Neural cell (in vitro differentiated cells): ENCODE measurements around the gene ATP8B3. TPM values are rescaled to one million over a fixed set of nuclear protein-coding genes. Genes with fewer than 3 reads are reported as not detected.

Experiments
- H2AFZ ChIP-seq: fragments of 200-600, 300-800 bp; sonication (generic), shearing (Covaris generic); 2 replicates; pipeline ENCODE4 v1.6.0; 2014; ENCODE audit warnings: low read depth, mild to moderate bottlenecking, antibody characterized with exemption, low read length, moderate library complexity
- H3F3A ChIP-seq: fragments of 200-600 bp; shearing (Covaris generic); 2 replicates; pipeline ENCODE4 v1.6.1; 2016; ENCODE audit warnings: mild to moderate bottlenecking, moderate library complexity, mixed read lengths, antibody characterized with exemption, low read length; ENCODE audit not compliant: insufficient read depth, poor library complexity, severe bottlenecking
- H3K27ac ChIP-seq: fragments of 200-600, 300-800 bp; sonication (generic), shearing (Covaris generic); 2 replicates; pipeline ENCODE4 v1.5.1; 2014; ENCODE audit warnings: mild to moderate bottlenecking, low read length, moderate library complexity
- H3K27me3 ChIP-seq: fragments of 300-800, 200-600 bp; sonication (generic), shearing (Covaris generic); 2 replicates; pipeline ENCODE4 v1.6.0; 2014; ENCODE audit warnings: mild to moderate bottlenecking, low read depth, low read length, moderate library complexity; ENCODE audit not compliant: insufficient read depth
- H3K36me3 ChIP-seq: fragments of 300-800, 200-600 bp; sonication (generic), shearing (Covaris generic); 2 replicates; pipeline ENCODE4 v1.5.1; 2014; ENCODE audit warnings: mild to moderate bottlenecking, antibody characterized with exemption, low read length, moderate library complexity; ENCODE audit not compliant: insufficient read depth
- H3K4me2 ChIP-seq: fragments of 300-800, 200-600 bp; sonication (generic), shearing (Covaris generic); 2 replicates; pipeline ENCODE4 v1.6.0; 2014; ENCODE audit warnings: mild to moderate bottlenecking, low read length
- H3K4me3 ChIP-seq: fragments of 300-800, 200-600 bp; sonication (generic), shearing (Covaris generic); 2 replicates; pipeline ENCODE4 v1.5.1; 2014; ENCODE audit warnings: mild to moderate bottlenecking, low read length, moderate library complexity
- H3K79me2 ChIP-seq: fragments of 200-600 bp; shearing (Covaris generic); replicated peaks from 2 replicates; pipeline ENCODE4 v1.6.0; 2014; ENCODE audit warnings: mild to moderate bottlenecking, low read length, moderate library complexity; ENCODE audit not compliant: insufficient read depth
- H3K9ac ChIP-seq: fragments of 300-800, 200-600 bp; sonication (generic), shearing (Covaris generic); 2 replicates; pipeline ENCODE4 v1.6.1; 2016; ENCODE audit warnings: mild to moderate bottlenecking, low read length, mixed read lengths
- H3K9me2 ChIP-seq: fragments of 200-600 bp; shearing (Covaris generic); 2 replicates; pipeline ENCODE4 v1.6.1; 2016; ENCODE audit warnings: mild to moderate bottlenecking, low read length, mixed read lengths; ENCODE audit not compliant: insufficient read depth
- H3K9me3 ChIP-seq: fragments of 200-600, 300-800 bp; sonication (generic), shearing (Covaris generic); 2 replicates; pipeline ENCODE4 v1.6.1; 2016; ENCODE audit warnings: mild to moderate bottlenecking, mixed run types, low read length, moderate library complexity, mixed read lengths
- H4K20me1 ChIP-seq: fragments of 200-600 bp; shearing (Covaris generic); 2 replicates; pipeline ENCODE4 v1.6.1; 2016; ENCODE audit warnings: mild to moderate bottlenecking, mixed run types; ENCODE audit not compliant: insufficient read depth
- EP300 ChIP-seq: fragments of 450-650 bp; conservative IDR thresholded peaks from 2 replicates; pipeline ENCODE4 v1.6.1; 2014; ENCODE audit warnings: antibody characterized with exemption, mild to moderate bottlenecking, moderate library complexity; ENCODE audit not compliant: poor library complexity, severe bottlenecking
- EZH2 ChIP-seq: fragments of 200-600, 300-800 bp; shearing (Covaris generic), sonication (generic); IDR thresholded peaks from 2 replicates; pipeline ENCODE4 v1.6.1; 2014; ENCODE audit warnings: antibody characterized with exemption, low read length, borderline replicate concordance, mild to moderate bottlenecking; ENCODE audit not compliant: insufficient read depth, poor library complexity, severe bottlenecking
- MXI1 ChIP-seq: fragments of 450-650 bp; conservative IDR thresholded peaks from 2 replicates; pipeline ENCODE4 v1.6.1; 2014; ENCODE audit warnings: antibody characterized with exemption, mild to moderate bottlenecking; ENCODE audit not compliant: poor library complexity, severe bottlenecking
- POLR2AphosphoS5 ChIP-seq: IDR thresholded peaks from 2 replicates; pipeline ENCODE4 v1.6.1; 2012
- RAD21 ChIP-seq: fragments of 450-650 bp; conservative IDR thresholded peaks from 2 replicates; pipeline ENCODE4 v1.6.1; 2014; ENCODE audit warnings: antibody characterized with exemption, mild to moderate bottlenecking, moderate library complexity
- SMC3 ChIP-seq: fragments of 450-650 bp; conservative IDR thresholded peaks from 2 replicates; pipeline ENCODE4 v1.6.1; 2014; ENCODE audit warnings: antibody characterized with exemption, mild to moderate bottlenecking, moderate library complexity; ENCODE audit not compliant: poor library complexity
- TAF1 ChIP-seq: IDR thresholded peaks from 2 replicates; pipeline ENCODE4 v1.6.1; 2012; ENCODE audit warnings: low read depth
- polyA plus RNA-seq: library from polyadenylated mRNA; depleted of rRNA; stranded (reverse); fragments of >200 nt; gene quantifications from 2 replicates; pipeline ENCODE4 v1.2.3, GENCODE V29; 2014
- TF ChIP-seq, protein P1 (sequence below): fragments of 450-650 bp; IDR thresholded peaks from 2 replicates; pipeline ENCODE4 v1.5.1; 2014; ENCODE audit warnings: antibody characterized with exemption, mild to moderate bottlenecking, moderate library complexity; ENCODE audit not compliant: poor library complexity, severe bottlenecking
- TF ChIP-seq, protein P2 (sequence below): IDR thresholded peaks from 2 replicates; pipeline ENCODE4 v1.6.1; 2012; ENCODE audit warnings: borderline replicate concordance

The ATP8B3 gene
- polyA plus RNA-seq, 1 donor from 2014 or later, result 1.5 TPM

DNA sequence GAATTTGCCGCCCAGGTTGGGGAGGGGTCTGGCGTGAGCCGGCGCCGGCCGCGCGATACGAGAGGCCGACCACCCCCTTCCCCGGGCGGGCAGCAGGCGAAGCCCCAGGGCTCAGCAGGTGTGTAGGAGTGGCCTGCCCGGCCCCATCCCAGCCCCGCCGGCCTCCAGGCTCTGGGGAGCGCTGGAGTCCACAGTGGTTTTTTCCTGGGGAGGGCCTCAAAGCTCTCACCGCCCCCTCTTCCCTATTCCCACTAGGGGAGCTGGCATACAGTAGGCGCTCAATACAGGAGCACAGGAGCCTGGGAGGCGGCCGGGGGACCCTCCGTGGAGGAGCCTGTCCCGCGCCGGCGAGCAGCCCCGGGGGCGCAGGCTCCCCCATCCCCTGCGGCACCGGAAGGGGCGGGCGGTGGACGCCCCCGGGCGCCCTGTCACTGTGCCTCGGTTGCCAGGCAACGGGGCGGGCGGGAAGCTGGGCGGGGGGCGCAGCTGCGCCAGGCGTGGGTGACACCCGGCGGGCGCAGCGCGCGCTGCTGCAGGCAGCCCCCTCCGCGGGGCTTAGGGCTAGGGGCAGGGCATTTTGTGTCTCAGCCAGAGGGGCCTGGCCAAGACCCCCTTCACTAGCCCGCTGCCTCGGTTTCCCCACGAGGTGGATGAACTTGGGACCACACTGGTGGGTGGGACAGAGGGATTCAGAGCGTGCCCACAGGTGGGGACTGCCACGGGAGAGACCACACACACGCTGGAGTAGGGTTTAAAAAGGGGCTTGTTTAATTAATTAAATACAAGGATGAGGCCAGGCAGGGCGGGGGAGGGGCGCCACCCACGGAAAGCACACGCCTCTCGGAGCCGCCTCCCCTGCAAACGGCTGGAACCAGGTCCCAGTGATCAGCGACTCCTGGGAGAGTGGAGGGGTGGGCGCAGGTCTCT is 39.8 kb upstream of the ATP8B3 start:
- H3K79me2 ChIP-seq, result peaks cover 13% of the 10 kb centered on the region
- no peak overlapping the region for H3K4me3 ChIP-seq

DNA sequence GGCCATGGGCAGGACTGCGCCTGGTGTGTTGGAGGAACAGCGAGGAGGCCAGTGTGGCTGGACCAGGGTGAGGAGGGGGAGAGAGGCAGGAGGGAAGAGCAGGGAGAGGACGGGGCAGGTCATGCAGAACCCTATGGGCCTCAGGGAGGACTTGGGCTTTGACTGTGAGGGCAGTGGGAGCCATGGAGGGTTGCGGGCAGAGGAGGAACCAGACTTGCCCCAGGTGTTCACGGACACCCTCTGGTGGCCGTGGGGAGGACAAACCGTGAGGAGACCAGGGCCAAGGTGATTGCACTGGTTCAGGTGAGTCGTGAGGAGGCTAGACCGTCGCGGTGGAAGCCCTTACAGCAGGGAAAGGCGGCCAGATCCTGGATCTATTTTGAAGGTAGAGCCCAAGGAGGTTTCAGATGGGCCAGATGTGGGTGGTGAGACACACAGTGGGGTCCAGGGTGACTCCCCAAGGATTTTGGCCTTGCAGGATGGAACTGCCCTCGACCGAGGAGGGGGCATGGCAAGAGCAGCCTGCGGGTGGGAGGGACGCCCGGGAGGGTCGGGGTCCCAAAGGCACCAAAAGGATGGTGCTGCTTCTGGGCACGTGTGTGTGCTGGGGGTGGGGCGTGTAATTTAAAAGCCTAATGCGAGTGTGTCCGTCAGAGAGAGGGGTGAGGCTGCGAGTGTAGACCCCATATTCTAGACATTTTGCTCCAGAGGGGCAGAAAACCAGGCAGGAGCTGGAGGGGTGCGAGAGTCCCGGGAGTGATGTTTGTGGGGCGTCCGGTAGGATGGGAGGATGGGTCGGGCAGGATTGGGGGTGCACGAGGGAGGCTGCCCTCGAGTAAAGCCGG is 39.0 kb upstream of the ATP8B3 start:
- Histone ChIP-seq H3K27me3 (no peaks in the 10 kb centered on the region), H3K4me3 (no peak overlapping the region), H3K4me2 (no peak overlapping the region), H3K9me3 (no peaks in the 10 kb centered on the region), H3F3A (no peaks in the 10 kb centered on the region), H3K9me2 (no peaks in the 10 kb centered on the region), H3K9ac (no peak overlapping the region), H2AFZ (no peak overlapping the region), H3K79me2 (peaks cover 22% of the 10 kb centered on the region), H4K20me1 (no peaks in the 10 kb centered on the region), H3K36me3 (no peaks in the 10 kb centered on the region), H3K27ac (no peak overlapping the region)
- TF ChIP-seq, protein P1, sequence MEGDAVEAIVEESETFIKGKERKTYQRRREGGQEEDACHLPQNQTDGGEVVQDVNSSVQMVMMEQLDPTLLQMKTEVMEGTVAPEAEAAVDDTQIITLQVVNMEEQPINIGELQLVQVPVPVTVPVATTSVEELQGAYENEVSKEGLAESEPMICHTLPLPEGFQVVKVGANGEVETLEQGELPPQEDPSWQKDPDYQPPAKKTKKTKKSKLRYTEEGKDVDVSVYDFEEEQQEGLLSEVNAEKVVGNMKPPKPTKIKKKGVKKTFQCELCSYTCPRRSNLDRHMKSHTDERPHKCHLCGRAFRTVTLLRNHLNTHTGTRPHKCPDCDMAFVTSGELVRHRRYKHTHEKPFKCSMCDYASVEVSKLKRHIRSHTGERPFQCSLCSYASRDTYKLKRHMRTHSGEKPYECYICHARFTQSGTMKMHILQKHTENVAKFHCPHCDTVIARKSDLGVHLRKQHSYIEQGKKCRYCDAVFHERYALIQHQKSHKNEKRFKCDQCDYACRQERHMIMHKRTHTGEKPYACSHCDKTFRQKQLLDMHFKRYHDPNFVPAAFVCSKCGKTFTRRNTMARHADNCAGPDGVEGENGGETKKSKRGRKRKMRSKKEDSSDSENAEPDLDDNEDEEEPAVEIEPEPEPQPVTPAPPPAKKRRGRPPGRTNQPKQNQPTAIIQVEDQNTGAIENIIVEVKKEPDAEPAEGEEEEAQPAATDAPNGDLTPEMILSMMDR, result no peak
- TF ChIP-seq POLR2AphosphoS5, result no peak
- TF ChIP-seq TAF1, result no peak

More for the DNA sequence above, 39.8 kb upstream of the ATP8B3 start:
- H3K9me2 ChIP-seq, result no peaks in the 10 kb centered on the region
- no peak for TF ChIP-seq EP300
- TF ChIP-seq POLR2AphosphoS5, result no peak
- no peaks in the 10 kb centered on the region for H3K36me3 ChIP-seq
- H3F3A ChIP-seq, result no peaks in the 10 kb centered on the region
- no peaks in the 10 kb centered on the region for H3K9me3 ChIP-seq
- H3K9ac ChIP-seq, result no peak overlapping the region
- no peak overlapping the region for H3K4me2 ChIP-seq
- no peaks in the 10 kb centered on the region for H3K27me3 ChIP-seq
- H2AFZ ChIP-seq, result no peak overlapping the region
- no peak overlapping the region for H3K27ac ChIP-seq
- no peaks in the 10 kb centered on the region for H4K20me1 ChIP-seq

DNA sequence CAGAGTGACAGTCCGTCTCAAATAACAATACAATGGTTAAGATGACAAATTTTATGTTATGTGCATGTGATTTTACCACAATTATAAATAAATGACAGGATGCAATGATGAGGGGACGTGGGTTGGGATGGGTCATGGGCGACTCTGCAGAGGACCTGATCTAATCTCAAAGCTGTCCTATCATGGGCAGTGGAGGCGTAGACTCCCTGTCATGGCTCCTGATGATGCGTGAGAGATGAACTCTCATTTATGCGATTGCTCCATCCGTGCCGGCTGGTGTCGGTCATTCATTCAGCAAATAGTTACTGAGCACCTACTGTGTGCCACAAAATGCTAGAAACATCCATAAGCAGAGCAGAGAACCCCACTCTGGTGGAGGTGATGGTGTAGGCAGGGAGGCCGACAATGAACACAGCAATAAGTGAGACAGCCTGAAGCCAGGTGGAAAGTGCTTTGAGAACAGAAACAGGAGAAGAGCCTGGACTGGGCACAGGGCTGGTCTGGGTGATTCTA is 37.9 kb upstream of the ATP8B3 start:
- no peak overlapping the region for H3K27ac ChIP-seq
- no peak overlapping the region for H3K4me3 ChIP-seq
- peaks cover 30% of the 10 kb centered on the region for H3K79me2 ChIP-seq

More for the DNA sequence above, 37.9 kb upstream of the ATP8B3 start:
- Histone ChIP-seq H3K27me3 (no peaks in the 10 kb centered on the region), H2AFZ (no peak overlapping the region), H3K36me3 (no peaks in the 10 kb centered on the region), H3K9me3 (no peaks in the 10 kb centered on the region), H3K9ac (no peak overlapping the region), H4K20me1 (no peaks in the 10 kb centered on the region), H3K9me2 (no peaks in the 10 kb centered on the region), H3F3A (no peaks in the 10 kb centered on the region), H3K4me2 (no peak overlapping the region)
- TF ChIP-seq SMC3 (no peak), EZH2 (no peak), RAD21 (no peak), POLR2AphosphoS5 (no peak), MXI1 (no peak), TAF1 (no peak), EP300 (no peak)
- TF ChIP-seq, protein P2, sequence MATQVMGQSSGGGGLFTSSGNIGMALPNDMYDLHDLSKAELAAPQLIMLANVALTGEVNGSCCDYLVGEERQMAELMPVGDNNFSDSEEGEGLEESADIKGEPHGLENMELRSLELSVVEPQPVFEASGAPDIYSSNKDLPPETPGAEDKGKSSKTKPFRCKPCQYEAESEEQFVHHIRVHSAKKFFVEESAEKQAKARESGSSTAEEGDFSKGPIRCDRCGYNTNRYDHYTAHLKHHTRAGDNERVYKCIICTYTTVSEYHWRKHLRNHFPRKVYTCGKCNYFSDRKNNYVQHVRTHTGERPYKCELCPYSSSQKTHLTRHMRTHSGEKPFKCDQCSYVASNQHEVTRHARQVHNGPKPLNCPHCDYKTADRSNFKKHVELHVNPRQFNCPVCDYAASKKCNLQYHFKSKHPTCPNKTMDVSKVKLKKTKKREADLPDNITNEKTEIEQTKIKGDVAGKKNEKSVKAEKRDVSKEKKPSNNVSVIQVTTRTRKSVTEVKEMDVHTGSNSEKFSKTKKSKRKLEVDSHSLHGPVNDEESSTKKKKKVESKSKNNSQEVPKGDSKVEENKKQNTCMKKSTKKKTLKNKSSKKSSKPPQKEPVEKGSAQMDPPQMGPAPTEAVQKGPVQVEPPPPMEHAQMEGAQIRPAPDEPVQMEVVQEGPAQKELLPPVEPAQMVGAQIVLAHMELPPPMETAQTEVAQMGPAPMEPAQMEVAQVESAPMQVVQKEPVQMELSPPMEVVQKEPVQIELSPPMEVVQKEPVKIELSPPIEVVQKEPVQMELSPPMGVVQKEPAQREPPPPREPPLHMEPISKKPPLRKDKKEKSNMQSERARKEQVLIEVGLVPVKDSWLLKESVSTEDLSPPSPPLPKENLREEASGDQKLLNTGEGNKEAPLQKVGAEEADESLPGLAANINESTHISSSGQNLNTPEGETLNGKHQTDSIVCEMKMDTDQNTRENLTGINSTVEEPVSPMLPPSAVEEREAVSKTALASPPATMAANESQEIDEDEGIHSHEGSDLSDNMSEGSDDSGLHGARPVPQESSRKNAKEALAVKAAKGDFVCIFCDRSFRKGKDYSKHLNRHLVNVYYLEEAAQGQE, result no peak
- TF ChIP-seq, protein P1, result no peak
